GM19468 (cell line): Measurements from ENCODE around the gene CIAO1.
A peak's percentile ranks its signal among the peaks of the same experiment; 100 is the strongest.
"Not testable (repeated sequence)": the region's sequence is repeated elsewhere in the genome, so short reads cannot be mapped to it uniquely, and the experiment has no call there.

Experiments used
- ATAC-seq: cut with Tn5 transposase; IDR thresholded peaks from one replicate; pipeline ENCODE4 v1.9.1; 2021; ENCODE audit warnings: mild to moderate bottlenecking, moderate library complexity, moderate number of reproducible peaks; ENCODE audit not compliant: unreplicated experiment; ENCODE audit errors: extremely low read depth

CIAO1 gene

DNA sequence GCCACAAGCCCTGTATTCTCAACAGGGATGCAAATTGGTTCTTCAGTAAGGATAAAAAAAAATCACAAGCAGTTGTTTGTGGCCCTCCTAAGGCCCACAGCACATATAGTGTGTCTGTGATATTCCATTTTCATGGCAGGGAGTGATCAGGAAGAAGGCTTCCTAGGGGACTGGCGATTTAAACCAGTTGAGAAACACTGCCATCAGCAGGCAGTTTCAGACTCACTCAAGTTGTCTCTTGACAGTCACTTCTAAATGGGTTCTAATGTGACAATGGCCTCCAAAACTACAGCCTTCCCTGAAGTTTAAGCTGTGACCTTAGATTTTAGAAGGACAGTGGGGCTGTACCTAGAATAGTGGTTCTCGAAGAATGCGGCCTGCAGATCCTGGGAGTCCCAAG, 6.0 kb downstream of the CIAO1 start:
- no peak for ATAC-seq

DNA sequence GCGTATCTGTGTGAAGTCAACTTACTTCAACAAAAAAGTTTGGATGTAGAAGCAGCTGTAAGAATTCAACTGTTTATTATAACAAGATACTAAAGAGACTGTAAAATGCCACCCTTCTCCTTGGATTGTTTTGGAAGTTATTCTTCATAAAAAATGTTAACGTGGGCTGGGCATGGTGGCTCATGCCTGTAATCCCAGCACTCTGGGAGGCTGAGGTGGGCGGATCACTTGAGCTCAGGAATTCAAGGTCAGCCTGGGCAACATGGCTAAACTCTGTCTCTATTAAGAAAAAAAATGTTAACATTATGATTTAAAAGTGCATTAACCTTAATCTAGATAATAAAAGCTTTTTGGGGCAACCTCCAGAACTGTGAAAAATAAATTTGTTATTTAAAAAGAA, 7.7 kb downstream of the CIAO1 start:
- ATAC-seq: no peak

DNA sequence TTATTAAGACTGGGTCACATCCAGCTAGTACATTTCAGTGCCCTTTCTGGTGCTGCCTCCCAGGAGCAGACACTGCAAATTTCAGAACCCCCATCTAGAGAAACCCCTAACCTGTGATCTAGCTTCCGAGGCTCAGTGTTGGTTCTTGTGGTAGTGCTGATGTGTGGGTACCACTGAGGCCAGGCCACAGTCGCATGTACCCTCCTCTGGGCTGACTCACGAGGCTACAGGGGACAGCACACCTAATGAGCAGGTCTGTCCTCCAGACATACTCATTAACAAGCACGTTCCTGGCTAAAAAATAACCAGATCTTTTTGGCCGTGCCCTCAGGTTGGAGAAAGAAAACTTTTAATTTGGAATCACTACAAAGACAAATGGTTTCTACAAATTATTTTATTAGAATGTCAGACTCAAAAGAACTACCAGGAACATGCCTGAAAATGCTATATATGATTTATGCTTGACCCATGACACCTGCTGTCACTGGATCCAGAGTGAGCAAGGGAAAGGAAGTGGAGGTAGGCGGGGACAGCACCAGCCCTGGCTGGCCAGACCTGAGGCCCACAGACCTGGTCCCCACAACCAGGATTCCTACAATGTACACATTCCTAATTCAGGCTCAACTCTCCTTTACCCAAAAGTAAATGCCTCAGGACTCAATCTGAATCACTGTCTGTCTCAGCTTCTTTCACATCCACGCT, 8.5 kb downstream of the CIAO1 start:
- ATAC-seq: no peak

DNA sequence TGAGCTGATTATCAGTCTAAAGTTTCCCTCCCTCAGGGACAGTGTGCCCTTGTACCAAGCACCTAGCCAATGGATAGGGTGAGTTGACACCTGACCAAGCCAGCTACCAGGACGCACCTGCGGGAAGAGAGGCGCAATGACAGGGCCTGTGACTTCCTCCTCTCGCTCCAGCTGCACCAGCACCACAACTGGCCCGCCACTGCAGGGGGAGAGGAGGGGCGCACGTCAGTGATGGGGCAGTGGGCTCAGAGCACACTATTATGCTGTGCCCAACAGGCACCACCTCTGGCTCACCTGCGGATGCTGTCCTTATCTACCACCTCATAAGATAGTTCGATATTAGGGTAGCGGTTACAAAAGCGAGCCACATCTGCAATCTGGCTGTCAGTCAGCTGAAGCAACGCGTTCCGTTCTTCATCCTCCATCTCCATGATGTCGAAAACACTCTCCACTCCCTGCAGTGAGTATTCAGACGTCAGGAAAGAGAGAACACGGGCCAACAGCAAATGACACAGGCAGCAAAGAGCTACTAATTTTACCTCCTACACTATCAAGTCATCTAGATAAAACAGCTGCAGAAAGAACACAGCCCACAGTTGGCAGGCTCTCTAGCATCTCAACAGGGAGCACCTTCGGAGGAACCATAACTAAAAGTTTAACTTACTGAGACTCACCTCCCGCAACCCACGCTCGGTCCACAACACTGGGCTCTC, 10.9 kb downstream of the CIAO1 start:
- ATAC-seq: no peak

DNA sequence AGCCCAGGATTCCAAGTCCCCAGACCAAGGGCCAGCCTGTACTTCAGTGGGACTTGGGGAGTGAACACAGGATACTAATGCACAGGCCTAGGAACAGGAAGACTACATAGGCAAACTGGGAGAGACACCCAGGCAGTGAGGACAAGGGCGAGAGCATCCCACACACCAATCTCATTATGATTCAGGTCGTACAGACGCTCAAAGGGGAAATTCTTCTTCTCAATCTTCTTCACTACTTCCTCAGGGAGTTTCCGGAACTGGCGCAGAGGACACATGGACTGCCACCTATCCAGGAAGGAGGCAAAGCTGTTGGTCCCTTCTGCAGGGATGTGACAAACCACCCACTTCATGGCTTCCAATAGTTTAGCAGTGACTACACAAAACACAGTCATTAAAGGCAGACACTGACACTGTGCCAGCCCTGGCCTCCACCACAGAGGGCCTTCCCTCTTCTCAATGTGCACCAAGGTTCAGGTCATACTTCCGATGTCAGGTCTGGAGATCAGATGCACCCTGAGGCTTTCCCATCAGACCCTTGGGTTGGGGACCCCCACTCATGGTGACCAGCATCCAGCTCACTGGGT, 21.3 kb downstream of the CIAO1 start:
- no peak for ATAC-seq

DNA sequence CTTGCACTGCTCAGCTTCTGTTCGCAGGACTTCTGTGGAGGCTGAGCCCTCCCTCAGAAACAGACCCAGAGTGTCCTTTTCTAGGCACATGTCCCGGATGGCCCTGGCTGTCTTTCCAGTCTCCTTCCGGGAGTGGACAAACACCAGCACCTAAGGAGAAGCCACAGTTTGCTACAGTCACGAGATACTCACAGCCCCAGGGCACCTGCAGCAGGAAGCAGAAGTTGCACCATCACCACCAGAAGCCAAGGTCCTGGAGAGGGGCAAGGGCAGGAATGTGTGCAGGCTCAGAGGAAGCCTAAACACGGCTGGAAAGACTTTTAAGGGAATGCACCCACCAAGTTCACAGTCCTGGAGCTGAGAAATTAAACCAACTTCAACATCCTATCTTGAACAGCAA, 25.7 kb downstream of the CIAO1 start:
- no peak for ATAC-seq

DNA sequence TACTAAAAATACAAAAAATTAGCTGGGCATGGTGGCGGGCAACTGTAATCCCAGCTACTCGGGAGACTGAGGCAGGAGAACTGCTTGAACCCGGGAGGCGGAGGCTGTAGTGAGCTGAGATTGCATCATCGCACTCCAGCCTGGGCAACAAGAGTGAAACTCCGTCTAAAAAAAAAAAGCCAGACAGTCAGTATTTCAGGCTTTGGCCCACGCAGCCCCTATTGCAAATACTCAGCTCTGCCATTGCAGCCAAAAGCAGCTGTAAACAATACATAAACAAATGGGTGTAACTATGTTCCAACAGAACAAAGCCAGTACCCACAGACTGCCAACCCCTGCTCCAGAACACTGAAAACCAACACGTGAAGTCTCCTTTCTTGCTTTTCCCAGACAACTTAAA, 28.2 kb downstream of the CIAO1 start:
- ATAC-seq: not testable (repeated sequence)

DNA sequence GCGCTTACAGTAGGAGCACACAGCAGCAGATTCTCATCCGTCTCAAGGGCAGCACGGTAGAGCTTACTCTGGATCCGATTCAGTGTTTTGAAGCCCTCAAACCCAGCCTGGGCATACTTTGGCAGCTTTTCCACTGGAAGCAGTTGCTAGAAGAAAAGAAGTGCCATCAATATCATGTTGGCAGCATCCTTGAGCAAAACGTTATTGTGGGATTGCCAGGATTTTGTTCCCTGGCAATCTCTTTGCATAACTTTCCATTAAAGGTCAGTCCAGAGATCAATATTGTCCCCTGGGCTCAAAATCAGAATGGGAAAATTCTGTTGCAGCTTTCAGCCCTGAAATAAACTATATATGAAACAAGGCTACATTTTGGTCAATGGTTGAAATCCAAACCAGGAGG, 30.9 kb downstream of the CIAO1 start:
- ATAC-seq: no peak

DNA sequence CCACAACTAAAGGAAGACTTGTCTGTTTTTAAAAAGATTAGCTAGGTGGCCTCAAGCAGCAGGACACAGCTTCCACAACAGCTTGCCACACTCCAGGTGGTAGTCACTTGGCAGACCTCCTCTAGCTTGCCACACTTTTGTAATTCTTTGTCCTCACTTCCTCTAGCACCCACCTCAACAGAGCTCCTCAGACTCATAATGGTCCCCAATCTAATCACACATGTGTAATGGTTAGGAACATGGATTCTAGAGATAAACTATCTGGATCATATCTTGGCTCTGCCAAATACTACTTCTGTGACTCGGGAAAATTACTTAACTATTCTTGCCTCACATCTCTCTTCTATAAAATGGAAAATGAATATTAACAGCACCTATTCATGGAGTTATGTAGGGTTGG, 35.8 kb downstream of the CIAO1 start:
- ATAC-seq: no peak

DNA sequence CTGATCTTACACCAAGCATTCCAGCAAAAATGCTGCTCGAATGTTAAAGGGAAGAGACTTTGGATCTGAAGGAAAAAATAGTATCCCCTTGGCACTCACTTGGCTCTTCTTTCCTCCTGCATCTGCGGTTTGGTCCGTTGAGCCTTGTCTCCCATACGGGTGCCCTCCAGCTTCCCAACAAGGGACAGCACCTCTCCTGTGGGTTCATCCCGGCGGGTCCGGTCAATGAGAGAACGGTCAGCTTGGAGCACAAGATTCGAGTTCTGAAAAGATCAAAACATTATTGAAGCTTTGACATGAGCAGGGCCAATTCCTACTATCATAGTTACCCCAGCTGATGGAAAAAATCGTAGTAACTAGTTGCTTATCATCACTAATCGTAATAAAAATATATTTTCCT, 38.6 kb downstream of the CIAO1 start:
- ATAC-seq: no peak

DNA sequence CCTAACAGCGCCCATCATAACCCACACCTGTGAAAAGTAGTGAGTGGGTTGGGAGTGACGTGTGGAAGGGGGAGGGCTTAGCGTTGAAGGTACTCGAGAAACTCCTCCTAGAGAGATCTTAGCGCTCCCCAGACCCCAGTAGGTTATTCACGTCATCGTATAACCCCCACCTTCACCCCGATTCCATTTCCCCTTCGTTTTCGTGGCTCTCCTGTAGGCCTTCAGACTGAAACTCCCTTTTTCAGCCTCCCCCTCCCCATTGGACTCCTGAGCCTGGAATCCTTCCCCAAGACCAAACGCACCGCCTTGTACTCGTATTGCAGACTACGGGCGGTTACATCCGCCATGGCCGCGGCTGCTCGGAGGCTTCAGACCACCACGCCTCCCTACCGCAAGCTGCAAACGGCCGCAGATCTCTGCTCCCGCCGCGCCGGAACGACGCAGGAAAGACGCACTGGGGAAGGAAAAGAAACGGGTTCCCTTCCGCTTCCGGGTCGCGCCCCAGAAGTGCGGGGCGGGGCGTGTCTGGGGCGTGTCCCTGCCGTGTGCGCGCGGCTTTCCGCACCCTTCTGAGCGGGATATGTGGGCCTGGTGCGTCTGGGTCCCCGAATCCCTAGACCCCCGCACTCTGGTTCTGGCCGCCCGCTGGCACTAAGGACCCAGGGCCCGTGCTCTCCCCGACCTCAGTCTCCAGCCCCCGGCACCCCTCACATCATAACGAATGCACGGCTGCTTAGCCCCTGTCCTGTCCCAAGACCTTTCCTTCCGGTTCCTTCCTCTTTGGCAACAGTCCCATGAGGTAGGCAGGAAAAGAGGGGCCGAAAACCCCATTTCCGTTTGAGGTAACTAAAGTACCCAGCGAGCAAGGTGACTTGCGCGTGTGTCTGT, 39.3 kb downstream of the CIAO1 start, which contains the start of gene SNRNP200:
Gene SNRNP200 (minus strand): TSS at position 456 of the 888 bp plus-strand sequence. CDS start 109 bp downstream, at position 347.
- peak; percentile 75 for ATAC-seq

DNA sequence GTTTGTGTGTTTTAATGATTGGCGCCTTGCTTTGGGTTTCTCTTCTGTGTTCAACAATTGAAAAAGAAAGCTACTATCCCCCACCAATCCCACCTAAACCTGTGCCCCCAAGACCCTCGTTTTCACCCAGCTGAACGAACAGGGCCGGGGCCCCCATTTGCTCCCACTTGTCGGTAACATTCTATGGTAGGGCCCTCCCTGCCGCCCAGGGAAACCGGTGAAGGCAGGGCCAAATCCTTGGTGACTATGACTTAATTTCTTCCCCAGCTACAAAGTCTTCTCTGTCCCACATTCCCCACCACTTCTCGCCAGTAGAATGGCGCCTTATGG, 39.9 kb downstream of the CIAO1 start:
- ATAC-seq: no peak

DNA sequence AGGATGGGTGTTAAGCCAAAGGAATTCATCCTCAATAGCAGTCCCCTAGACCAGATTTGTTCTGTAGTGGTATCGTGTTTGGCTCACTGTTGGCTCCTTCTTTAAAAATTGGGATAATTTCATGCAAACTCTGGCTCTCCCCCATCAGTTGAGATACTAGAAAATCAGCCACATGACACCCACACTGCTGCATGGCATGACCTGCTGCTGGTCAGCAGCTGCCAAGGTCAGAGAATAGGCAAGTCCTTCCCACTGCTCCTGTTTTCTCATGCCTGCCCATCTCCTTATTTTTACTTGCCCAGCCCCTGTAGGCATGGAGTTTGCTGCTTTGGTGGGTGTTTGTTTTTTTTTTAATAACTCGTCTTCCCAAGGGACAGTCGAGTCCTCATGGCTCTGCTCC, 40.3 kb downstream of the CIAO1 start:
- no peak for ATAC-seq

DNA sequence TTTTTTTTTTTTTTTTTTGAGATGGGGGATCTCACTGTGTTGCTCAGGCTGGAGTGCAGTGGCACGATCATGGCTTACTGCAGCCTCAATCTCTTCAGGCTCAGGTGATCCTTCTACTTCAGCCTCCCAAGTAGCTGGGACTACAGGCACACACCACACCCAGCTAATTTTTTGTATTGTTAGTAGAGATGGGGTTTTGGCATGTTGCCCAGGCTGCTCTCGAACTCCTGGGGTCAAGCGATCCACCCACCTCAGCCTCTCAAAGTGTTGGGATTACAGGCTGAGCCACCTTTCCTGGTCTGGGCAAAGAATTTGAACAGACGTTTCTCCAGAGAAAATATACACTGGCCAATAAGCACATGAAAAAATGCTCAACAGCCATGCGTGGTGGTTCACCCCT, 42.2 kb downstream of the CIAO1 start:
- ATAC-seq: no peak

DNA sequence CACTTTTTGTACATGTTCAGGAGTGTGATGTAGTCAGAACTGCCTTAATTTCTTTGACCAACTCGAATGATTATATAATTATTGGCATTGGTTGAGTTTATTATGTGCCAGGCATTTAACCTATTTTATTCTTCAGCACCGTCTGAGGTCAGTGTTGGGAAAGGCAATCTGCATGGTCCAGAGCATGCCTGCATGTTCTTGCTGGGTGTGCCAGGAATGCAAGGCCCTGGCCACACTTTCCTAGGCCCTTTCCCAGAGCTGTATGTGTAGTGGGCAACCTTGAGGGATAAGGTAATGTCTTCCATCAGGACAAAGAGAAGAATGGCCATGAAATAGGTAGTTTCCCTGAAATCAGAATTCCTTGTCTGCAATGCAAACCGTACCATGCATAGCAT, 49.0 kb downstream of the CIAO1 start:
- ATAC-seq: no peak

DNA sequence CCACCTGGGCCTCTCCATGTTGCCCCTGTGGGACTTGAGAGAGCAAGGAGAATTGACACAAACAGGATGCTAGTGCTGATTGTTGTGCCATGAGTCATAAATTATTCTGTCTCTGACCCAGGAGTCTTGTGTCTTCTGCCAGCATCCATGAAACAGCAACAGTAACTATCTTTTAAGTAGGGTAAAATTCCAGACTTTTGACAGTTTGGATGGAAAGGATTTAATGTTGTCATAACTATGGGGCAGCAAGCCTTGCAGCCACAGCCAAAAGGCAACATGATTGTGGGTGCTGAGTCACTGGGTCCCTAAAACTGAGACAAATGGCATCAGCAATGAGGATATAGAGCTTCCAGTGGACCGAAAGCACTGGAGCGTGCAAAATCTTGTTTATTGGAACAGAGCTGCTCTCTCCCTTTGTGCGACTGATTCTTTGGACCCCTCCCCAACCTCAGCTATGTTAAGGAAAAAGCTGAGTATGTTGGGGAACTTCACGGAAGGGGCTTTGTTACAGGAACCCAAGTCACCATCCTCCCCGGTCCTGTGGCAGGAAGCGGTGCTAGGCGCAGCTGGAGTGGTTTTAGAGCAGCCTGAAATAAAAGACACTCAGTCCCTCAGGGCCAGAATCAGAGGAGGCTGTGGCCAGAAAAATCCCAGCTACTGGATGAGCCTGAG, 49.5 kb downstream of the CIAO1 start:
- ATAC-seq: no peak

DNA sequence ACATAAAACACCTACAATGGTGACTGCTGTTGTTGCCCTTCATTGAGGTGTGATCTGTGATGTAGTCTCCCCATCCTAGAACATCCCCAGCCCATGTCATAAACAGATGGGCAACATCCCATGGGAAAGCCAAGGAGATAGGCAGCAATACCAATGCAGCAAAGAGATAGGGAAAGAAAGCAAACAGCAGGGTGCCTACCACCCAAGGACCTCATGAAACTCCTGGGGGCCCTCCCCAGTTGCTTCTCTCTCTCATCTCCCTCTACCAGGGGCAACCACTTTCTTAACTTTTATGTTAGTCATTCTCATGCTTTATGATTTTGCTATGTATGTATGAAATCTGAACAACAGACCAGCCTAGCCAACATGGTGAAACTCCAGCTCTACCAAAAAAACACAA, 51.0 kb downstream of the CIAO1 start:
- no peak for ATAC-seq

DNA sequence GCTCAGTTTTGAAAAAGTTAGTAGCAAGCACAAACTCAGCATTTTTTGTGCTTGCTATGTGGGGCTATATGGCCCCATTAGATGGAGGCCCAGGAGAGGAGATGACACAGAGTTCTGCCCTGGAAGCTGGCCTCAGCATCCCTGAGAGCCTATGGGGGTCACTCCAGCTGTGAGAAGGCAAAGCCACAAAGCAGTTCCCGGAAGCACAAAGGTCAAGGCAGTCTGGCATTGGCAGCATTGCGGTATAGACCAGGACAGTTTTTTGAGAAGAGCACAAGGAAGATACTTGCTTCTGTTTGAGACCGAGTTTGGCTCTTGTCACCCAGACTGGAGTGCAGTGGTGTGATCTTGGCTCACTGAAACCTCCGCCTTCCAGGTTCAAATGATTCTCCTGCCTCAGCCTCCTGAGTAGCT, 51.6 kb downstream of the CIAO1 start:
- no peak for ATAC-seq

DNA sequence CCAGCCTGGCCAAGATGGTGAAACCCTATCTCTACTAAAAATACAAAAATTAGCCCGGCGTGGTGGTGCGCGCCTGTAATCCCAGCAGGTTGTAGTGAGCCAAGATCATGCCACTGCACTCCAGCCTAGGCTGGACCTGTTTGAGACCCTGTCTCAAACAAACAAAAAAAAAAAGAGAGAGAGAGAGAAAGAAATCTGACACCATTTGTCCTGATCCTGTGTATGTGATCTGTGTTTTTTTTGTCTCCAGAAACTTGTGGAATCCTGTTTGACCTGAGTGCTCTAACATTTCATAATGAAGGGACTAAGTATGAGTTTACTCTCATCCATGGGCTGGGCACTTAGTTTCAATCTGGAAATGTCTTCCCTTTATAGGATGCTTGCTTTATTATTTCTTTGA, 52.7 kb downstream of the CIAO1 start:
- no peak for ATAC-seq

DNA sequence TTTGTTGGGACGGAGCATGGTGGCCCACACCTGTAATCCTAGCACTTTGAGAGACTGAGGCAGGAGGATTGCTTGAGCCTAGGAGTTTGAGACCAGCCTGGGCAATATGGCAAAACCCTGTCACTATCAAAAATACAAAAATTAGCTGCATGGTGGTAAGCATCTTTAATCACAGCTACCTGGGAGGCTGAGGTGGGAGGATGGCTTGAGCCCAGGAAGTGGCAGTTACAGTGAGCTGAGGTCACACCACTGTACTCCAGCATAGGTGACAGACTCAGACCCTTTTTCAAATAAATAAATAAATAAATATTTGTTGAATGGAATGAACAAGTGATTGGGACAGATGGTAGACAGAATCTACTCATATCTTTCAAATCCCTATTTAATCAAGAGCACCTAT, 53.4 kb downstream of the CIAO1 start:
- no peak for ATAC-seq
